H9 (cell line): ENCODE data around the gene EDN1. TPM values are rescaled to one million over a fixed set of nuclear protein-coding genes. Genes with fewer than 3 reads are reported as not detected.

Source experiments
- DNase-seq: peaks from one replicate; pipeline ENCODE4 v3.0.0-alpha.2; 2017
- H2AFZ ChIP-seq: one replicate; pipeline ENCODE4 v1.6.1; 2013; ENCODE audit warnings: mild to moderate bottlenecking, low read length, control low read depth, moderate library complexity
- H2AK5ac ChIP-seq: 2 replicates; pipeline ENCODE4 v1.6.1; 2013; ENCODE audit warnings: low read length, control low read depth, mixed read lengths; ENCODE audit not compliant: insufficient read length
- H2BK120ac ChIP-seq: one replicate; pipeline ENCODE4 v1.6.1; 2013; ENCODE audit warnings: low read depth, mild to moderate bottlenecking, low read length, control low read depth, inconsistent platforms; ENCODE audit not compliant: poor library complexity, severe bottlenecking
- H2BK12ac ChIP-seq: 2 replicates; pipeline ENCODE4 v1.6.1; 2013; ENCODE audit warnings: low read length, control low read depth, mixed read lengths, low read depth; ENCODE audit not compliant: insufficient read length
- H2BK15ac ChIP-seq: 2 replicates; pipeline ENCODE4 v1.6.1; 2013; ENCODE audit warnings: low read depth, low read length, control low read depth
- H2BK20ac ChIP-seq: one replicate; pipeline ENCODE4 v1.6.1; 2013; ENCODE audit warnings: low read depth, mild to moderate bottlenecking, low read length, control low read depth, inconsistent platforms; ENCODE audit not compliant: poor library complexity, severe bottlenecking
- H2BK5ac ChIP-seq: 2 replicates; pipeline ENCODE4 v1.6.1; 2013; ENCODE audit warnings: low read length, control low read depth, mixed read lengths; ENCODE audit not compliant: insufficient read length
- H3K14ac ChIP-seq: 2 replicates; pipeline ENCODE4 v1.6.1; 2013; ENCODE audit warnings: low read length, control low read depth; ENCODE audit not compliant: insufficient read depth
- H3K18ac ChIP-seq: 2 replicates; pipeline ENCODE4 v1.6.1; 2013; ENCODE audit warnings: low read depth, mild to moderate bottlenecking, mixed read lengths, low read length, control low read depth; ENCODE audit not compliant: insufficient read length
- H3K23ac ChIP-seq: 2 replicates; pipeline ENCODE4 v1.6.1; 2013; ENCODE audit warnings: low read length, control low read depth, mixed read lengths, low read depth; ENCODE audit not compliant: insufficient read length
- H3K23me2 ChIP-seq: 2 replicates; pipeline ENCODE4 v1.6.1; 2013; ENCODE audit warnings: low read depth, mild to moderate bottlenecking, mixed read lengths, low read length, control low read depth; ENCODE audit not compliant: insufficient read length, poor library complexity, severe bottlenecking
- H3K27ac ChIP-seq: 2 replicates; pipeline ENCODE4 v1.5.1; 2013; ENCODE audit warnings: low read length, control low read depth, mixed read lengths, low read depth; ENCODE audit not compliant: insufficient read length
- H3K27me3 ChIP-seq: 2 replicates; pipeline ENCODE4 v1.6.1; 2013; ENCODE audit warnings: low read length, control low read depth, inconsistent platforms; ENCODE audit not compliant: insufficient read depth
- H3K4ac ChIP-seq: 2 replicates; pipeline ENCODE4 v1.6.1; 2013; ENCODE audit warnings: low read depth, mild to moderate bottlenecking, control low read depth, inconsistent platforms, low read length, moderate library complexity
- H3K4me1 ChIP-seq: 2 replicates; pipeline ENCODE4 v1.6.1; 2013; ENCODE audit warnings: low read length, control low read depth, inconsistent platforms; ENCODE audit not compliant: insufficient read depth
- H3K4me2 ChIP-seq: 2 replicates; pipeline ENCODE4 v1.6.1; 2013; ENCODE audit warnings: low read length, control low read depth, mixed read lengths; ENCODE audit not compliant: insufficient read length, insufficient read depth
- H3K56ac ChIP-seq: 2 replicates; pipeline ENCODE4 v1.6.1; 2013; ENCODE audit warnings: low read depth, mild to moderate bottlenecking, mixed read lengths, low read length, control low read depth; ENCODE audit not compliant: insufficient read length
- H3K79me1 ChIP-seq: 2 replicates; pipeline ENCODE4 v1.6.1; 2013; ENCODE audit warnings: low read depth, mild to moderate bottlenecking, moderate library complexity, low read length, control low read depth, inconsistent platforms; ENCODE audit not compliant: insufficient read depth, poor library complexity, severe bottlenecking
- H3K79me2 ChIP-seq: 2 replicates; pipeline ENCODE4 v1.6.1; 2013; ENCODE audit warnings: low read length, control low read depth, inconsistent platforms; ENCODE audit not compliant: insufficient read depth
- H3K9ac ChIP-seq: 2 replicates; pipeline ENCODE4 v1.6.1; 2013; ENCODE audit warnings: low read length, control low read depth, mixed read lengths; ENCODE audit not compliant: insufficient read length; ENCODE audit errors: extremely low read depth
- H3K9me3 ChIP-seq: one replicate; pipeline ENCODE4 v1.6.1; 2013; ENCODE audit warnings: low read depth, low read length, inconsistent platforms; ENCODE audit not compliant: control insufficient read depth
- H3T11ph ChIP-seq: one replicate; pipeline ENCODE4 v1.6.1; 2013; ENCODE audit warnings: mild to moderate bottlenecking, low read length, control low read depth, inconsistent platforms
- H4K20me1 ChIP-seq: one replicate; pipeline ENCODE4 v1.6.1; 2013; ENCODE audit not compliant: control insufficient read depth, insufficient read length, insufficient read depth
- H4K5ac ChIP-seq: 2 replicates; pipeline ENCODE4 v1.6.1; 2013; ENCODE audit warnings: low read depth, mild to moderate bottlenecking, mixed read lengths, low read length, control low read depth; ENCODE audit not compliant: insufficient read length
- H4K8ac ChIP-seq: replicated peaks from 2 replicates; pipeline ENCODE4 v1.6.1; 2013; ENCODE audit warnings: low read length, control low read depth, mixed read lengths, low read depth; ENCODE audit not compliant: insufficient read length
- H4K91ac ChIP-seq: 2 replicates; pipeline ENCODE4 v1.6.1; 2013; ENCODE audit warnings: low read depth, mild to moderate bottlenecking, moderate library complexity, mixed read lengths, low read length, control low read depth; ENCODE audit not compliant: insufficient read length
- H3K27ac Mint-ChIP-seq, 3 experiments: 2 replicates in 2 of 3; 3 replicates in 1 of 3; pipeline ENCODE4 v1.8.0; 2020 to 2021; ENCODE audit warnings: mixed read lengths in 3 of 3, mild to moderate bottlenecking in 1 of 3, moderate library complexity in 1 of 3
- H3K27me3 Mint-ChIP-seq: 2 replicates; pipeline ENCODE4 v1.8.0; 2021; ENCODE audit warnings: low read depth, mild to moderate bottlenecking, moderate library complexity, mixed read lengths
- H3K36me3 Mint-ChIP-seq, 3 experiments: 2 replicates in 2 of 3; 3 replicates in 1 of 3; pipeline ENCODE4 v1.8.0; 2020 to 2021; ENCODE audit warnings: low read depth in 3 of 3, mixed read lengths in 3 of 3; ENCODE audit not compliant: insufficient read depth in 1 of 3
- H3K4me1 Mint-ChIP-seq, 2 experiments: 2 replicates each; pipeline ENCODE4 v1.8.0; 2020; ENCODE audit warnings: mixed read lengths in 2 of 2
- H3K4me3 Mint-ChIP-seq, 2 experiments: 2 replicates in 1 of 2; 3 replicates in 1 of 2; pipeline ENCODE4 v1.8.0; 2020 to 2021; ENCODE audit warnings: mild to moderate bottlenecking in 2 of 2, mixed read lengths in 2 of 2, moderate library complexity in 1 of 2
- H3K9me3 Mint-ChIP-seq, 2 experiments: 2 replicates in 1 of 2; 3 replicates in 1 of 2; pipeline ENCODE4 v1.8.0; 2020; ENCODE audit warnings: mild to moderate bottlenecking in 2 of 2, mixed read lengths in 2 of 2, moderate library complexity in 1 of 2
- CTCF ChIP-seq: fragments of 200-600 bp; sonication (generic); conservative IDR thresholded peaks from 3 replicates; pipeline ENCODE4 v1.8.0; 2021; ENCODE audit warnings: antibody characterized with exemption, mild to moderate bottlenecking
- WGBS: extraction: QIAGEN DNeasy Blood & Tissue Kit; methylation state at CpG from one replicate; pipeline ENCODE4 v1.1.7; 2013; ENCODE audit warnings: missing lambda C conversion rate, low lambda C conversion rate, mixed read lengths; ENCODE audit not compliant: insufficient read length; ENCODE audit errors: extremely low coverage; 5-methylcytosine and 5-hydroxymethylcytosine counted together
- total RNA-seq: library from RNA; stranded (reverse); gene quantifications from 2 replicates; pipeline ENCODE4 v1.2.1, GENCODE V29; 2021

Gene EDN1
- total RNA-seq, 1 experiment from 2014 or later = 2.1 TPM

DNA sequence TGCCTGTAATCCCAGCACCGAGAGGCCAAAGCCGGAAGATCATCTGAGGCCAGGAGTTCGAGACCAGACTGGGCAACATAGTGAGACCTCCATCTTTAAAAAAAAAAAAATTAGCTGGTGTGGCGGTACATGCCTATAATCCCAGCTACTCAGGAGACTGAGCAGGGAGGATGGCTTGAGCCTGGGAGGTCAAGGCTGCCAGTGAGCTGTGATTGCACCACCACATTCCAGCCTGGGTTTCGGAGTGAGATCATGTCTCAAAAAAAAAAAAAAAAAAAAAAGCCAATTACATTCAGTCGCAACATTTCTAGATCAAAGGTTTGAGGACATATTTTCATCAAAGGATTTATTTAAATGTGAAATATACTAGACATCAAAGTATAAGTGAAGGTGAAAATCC lies 32.0 kb upstream of the EDN1 start:
- Histone ChIP-seq H4K8ac (no peak overlapping the region), H4K20me1 (no peaks in the 10 kb centered on the region), H4K5ac (no peak overlapping the region), H3K4me1 (no peaks in the 10 kb centered on the region), H3K4ac (no peak overlapping the region), H3K14ac (no peak overlapping the region), H3K79me1 (no peaks in the 10 kb centered on the region), H2BK5ac (no peak overlapping the region), H2AFZ (no peak overlapping the region), H2BK15ac (no peak overlapping the region), H3K4me2 (no peak overlapping the region), H2BK12ac (no peak overlapping the region), H2AK5ac (no peak overlapping the region), H3K27ac (no peak overlapping the region), H4K91ac (no peak overlapping the region), H3K27me3 (no peaks in the 10 kb centered on the region), H3K23me2 (no peaks in the 10 kb centered on the region), H3K56ac (no peak overlapping the region), H3K9me3 (no peaks in the 10 kb centered on the region), H3K18ac (no peak overlapping the region), H2BK20ac (no peak overlapping the region), H3K23ac (no peak overlapping the region), H3T11ph (no peak overlapping the region), H2BK120ac (no peak overlapping the region), H3K9ac (no peak overlapping the region), H3K79me2 (no peaks in the 10 kb centered on the region)
- H3K27me3 Mint-ChIP-seq = no peaks in the 10 kb centered on the region
- no peak overlapping the region for H3K4me3 Mint-ChIP-seq
- no peaks in the 10 kb centered on the region for H3K4me1 Mint-ChIP-seq
- no peak for TF ChIP-seq CTCF
- H3K27ac Mint-ChIP-seq = no peak overlapping the region
- no peaks in the 10 kb centered on the region for H3K9me3 Mint-ChIP-seq
- H3K36me3 Mint-ChIP-seq = no peaks in the 10 kb centered on the region
- no peak for DNase-seq
- WGBS = no CpG with 5 or more reads among the region's 6 CpGs
